GM18517 (cell line): Measurements from ENCODE around the gene OTUD4.
"Not testable (repeated sequence)": the region's sequence is repeated elsewhere in the genome, so short reads cannot be mapped to it uniquely, and the experiment has no call there.

Experiments
- ATAC-seq: cut with Tn5 transposase; IDR thresholded peaks from one replicate; pipeline ENCODE4 v1.9.1; 2021; ENCODE audit warnings: mild to moderate bottlenecking, moderate library complexity; ENCODE audit not compliant: unreplicated experiment

The OTUD4 gene, protein sequence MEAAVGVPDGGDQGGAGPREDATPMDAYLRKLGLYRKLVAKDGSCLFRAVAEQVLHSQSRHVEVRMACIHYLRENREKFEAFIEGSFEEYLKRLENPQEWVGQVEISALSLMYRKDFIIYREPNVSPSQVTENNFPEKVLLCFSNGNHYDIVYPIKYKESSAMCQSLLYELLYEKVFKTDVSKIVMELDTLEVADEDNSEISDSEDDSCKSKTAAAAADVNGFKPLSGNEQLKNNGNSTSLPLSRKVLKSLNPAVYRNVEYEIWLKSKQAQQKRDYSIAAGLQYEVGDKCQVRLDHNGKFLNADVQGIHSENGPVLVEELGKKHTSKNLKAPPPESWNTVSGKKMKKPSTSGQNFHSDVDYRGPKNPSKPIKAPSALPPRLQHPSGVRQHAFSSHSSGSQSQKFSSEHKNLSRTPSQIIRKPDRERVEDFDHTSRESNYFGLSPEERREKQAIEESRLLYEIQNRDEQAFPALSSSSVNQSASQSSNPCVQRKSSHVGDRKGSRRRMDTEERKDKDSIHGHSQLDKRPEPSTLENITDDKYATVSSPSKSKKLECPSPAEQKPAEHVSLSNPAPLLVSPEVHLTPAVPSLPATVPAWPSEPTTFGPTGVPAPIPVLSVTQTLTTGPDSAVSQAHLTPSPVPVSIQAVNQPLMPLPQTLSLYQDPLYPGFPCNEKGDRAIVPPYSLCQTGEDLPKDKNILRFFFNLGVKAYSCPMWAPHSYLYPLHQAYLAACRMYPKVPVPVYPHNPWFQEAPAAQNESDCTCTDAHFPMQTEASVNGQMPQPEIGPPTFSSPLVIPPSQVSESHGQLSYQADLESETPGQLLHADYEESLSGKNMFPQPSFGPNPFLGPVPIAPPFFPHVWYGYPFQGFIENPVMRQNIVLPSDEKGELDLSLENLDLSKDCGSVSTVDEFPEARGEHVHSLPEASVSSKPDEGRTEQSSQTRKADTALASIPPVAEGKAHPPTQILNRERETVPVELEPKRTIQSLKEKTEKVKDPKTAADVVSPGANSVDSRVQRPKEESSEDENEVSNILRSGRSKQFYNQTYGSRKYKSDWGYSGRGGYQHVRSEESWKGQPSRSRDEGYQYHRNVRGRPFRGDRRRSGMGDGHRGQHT

DNA sequence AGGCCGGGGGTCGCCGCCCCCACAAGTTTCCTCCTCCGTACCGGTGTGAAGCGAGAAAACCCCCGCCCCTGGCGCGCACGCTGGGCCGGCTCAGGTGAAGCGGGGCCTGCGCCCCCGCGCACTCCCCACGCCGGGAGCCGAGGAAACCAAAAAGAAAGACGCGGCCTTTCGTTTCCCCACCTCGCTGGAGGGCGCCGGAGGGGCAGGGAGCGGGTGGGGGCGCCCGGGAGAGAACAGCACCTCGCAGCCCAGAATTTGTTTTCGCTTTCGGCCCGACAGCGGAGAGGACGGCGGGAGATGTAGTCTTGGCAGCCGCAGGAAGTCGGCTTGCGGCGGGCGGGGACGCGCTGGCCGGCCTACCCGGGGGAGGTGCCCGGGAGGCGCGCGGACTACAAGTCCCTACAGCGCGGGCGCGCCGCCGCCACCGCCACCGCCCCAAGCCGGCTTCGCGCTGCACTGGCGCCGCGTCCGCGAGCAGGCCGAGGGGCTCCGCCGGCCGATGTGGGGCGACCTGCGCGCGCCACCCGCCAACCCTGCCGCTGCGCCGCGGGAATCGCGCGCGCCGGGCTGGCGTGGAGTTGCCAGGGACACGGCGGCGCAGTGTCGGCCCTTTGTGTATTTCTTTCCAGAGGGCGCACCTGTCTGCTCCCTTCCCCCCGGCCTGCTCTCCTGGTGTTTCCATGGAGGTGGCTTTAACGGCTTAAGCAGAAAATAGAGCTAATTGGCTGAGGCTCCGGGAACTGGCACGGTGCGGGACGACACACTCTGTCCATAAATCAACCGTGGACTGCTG, at the start of gene OTUD4:
TSS of gene OTUD4 (minus strand) at position 292 of the 793 bp plus-strand sequence. CDS start 616 bp downstream, outside the sequence.
- ATAC-seq = peak; percentile 78

DNA sequence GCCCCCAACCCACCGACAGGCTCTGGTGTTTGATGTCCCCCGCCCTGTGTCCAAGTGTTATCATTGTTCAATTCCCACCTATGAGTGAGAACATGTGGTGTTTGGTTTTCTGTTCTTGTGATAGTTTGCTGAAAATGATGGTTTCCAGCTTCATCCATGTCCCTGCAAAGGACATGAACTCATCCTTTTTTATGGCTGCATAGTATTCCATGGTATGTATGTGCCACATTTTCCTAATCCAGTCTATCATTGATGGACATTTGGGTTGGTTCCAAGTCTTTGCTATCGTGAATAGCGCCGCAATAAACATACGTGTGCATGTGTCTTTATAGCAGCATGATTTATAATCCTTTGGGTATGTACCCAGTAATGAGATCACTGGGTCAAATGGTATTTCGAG, 42.8 kb upstream of the OTUD4 start:
- ATAC-seq = not testable (repeated sequence)

DNA sequence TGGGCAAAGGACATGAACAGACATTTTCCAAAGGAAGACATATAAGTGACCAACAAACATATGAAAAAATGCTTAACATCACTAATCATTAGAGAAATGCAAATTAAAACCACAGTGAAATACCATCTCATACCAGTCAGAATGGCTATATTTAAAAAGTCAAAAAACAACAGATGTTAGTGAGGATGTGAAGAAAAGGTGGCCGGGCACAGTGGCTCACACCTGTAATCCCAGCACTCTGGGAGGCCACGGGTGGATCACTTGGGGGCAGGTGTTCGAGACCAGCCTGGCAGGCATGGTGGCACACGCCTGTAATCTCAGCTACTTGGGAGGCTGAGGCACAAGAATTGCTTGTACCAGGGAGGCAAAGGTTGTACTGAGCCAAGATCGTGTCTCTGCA, 41.1 kb upstream of the OTUD4 start:
- ATAC-seq = peak; percentile 51

DNA sequence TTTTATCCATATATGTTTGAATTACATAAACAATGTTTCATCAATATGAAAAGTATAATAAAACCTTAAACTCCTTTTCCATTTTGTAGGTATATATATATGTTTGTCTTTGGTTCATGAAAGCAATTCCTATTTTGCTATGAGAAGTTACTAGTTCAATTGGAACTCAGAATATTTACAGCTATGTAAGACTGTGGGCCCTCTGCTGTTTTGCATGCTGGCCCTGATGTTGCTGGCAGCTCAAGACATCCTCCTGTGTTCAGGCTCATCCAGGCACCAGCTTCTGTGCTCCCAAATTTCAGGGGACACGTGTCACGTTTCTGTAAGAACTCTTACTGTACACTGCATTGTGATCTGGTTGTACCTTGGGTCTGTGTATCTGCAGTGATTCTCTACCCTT, 38.7 kb upstream of the OTUD4 start:
- ATAC-seq = no peak

DNA sequence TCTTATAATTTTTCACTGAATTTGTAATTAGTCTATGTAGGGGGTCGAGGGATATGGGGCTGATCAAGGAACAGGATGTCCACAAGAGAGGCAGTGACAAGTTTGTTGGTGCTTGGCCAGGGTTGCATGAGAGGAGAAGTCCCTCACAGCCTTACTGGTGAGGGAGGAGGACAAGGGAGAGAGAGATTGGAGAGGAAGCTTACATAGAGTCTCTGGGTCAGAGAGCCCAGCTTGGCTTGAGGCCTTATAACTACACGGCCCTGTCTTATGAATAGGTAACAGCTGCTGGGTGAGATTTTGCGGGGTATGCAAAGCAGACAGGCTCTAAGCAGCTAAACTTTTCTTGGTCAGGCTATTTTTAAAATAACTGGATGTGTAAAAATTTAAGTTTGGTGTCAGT, 37.9 kb upstream of the OTUD4 start:
- ATAC-seq = peak; percentile 91

DNA sequence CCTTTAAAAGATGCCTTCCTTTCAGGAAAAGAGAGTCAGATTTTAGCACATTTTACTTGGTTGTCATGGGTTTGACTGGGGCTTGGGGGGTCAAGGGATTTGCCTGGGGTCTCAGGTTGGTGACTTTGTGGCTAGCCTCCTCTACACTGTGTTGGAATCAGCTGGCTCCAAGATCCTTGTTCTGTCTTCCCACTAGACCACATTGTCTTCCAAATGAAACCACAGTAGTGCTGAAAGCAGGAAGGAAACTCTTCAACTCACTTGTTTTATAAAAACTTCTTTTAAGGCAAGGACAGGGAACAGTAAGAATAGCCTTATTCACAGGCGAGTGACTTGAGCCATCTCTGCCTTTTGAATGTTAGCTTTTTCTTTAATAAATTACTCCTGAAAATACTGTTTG, 37.0 kb upstream of the OTUD4 start:
- no peak for ATAC-seq

DNA sequence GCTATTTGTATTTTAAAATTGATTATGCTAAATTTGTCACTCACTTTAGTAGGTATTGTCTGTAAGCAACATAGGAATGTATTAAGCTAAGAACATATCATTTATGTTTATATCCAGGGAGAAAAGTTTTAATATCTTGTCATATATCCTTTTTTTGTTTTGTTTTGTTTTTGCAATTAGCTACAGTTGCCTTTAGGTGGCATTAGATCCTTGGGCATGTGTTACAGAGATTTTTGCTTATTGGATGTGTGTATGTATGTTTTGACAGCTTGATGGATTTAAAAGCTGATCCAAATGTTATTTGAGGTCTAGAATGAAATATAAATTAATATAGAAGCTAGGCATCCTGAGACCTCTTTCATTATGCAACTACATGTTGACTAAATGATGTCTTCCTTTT, 36.1 kb upstream of the OTUD4 start:
- no peak for ATAC-seq

DNA sequence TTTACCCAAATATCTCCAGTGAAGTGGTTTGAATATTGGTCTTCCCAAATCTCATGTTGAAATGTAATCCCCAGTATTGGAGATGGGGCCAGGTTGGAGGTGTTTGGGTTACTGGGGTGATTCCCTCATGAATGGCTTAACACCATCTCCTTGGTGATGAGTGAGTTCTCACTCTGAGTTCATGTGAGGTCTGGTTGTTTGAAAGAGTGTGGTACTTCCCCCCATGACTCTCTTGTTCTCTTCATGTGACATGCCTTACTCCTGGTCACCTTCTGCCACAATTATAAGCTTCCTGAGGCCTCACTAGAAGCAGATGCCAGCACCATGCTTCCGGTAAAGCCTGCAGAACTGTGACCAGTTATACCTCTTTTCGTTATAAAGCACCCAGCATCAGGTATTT, 32.9 kb upstream of the OTUD4 start:
- ATAC-seq = no peak

DNA sequence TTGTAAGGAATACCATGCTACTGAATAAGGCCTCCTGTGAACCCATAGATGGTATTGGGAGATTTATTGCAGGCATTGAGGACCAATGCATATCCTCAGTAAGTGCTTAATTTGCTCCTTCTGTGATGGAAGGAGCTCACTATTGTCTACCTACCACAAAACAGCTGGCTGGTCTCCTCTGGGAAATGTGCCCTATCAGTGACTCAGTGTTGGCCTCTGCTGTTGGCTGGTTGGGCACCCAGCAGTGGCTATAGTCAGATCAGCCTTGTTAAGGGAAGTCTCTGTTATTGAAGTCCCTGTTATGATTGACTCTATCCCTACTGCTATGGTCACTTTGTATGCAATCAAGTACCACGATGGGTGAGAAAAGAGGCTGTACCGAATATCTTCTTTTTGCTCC, 27.5 kb upstream of the OTUD4 start:
- no peak for ATAC-seq

DNA sequence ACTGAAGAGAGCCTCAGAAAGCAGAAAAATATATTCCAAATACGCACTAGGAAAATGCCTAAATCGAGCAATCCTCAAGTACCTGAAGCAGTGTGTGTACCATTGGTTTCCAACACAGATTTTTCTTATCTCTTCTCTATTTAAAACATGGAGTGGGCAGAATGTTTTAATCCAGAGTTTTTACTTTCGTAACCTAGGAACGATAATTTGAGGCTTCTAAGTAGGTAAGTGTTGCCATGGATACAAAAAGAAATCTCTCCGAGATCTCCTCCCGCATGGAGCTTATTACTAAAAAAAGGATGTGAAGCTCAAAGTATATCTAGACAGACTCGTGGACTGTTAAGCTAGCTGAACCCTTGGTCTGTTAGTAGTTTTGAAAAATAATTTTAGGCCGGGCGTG, 23.0 kb upstream of the OTUD4 start:
- ATAC-seq = no peak

DNA sequence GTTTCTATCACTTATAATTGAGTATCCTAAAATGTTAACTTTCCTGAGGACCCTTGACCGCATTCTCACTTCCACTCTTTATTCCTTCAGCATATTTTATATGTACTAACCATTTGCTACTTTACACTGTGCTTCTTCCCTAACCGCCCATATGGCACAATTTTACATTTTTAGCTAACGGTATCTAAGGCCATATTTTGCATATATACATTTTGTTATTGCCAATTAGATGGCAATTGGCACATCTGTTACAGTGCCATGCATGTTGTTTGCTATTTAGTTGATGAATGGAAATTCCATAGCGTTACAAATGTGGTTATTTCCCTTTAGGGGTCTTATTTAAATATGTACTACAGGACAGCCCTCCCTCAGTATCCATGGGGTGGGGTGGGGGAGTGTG, 20.0 kb upstream of the OTUD4 start:
- no peak for ATAC-seq

DNA sequence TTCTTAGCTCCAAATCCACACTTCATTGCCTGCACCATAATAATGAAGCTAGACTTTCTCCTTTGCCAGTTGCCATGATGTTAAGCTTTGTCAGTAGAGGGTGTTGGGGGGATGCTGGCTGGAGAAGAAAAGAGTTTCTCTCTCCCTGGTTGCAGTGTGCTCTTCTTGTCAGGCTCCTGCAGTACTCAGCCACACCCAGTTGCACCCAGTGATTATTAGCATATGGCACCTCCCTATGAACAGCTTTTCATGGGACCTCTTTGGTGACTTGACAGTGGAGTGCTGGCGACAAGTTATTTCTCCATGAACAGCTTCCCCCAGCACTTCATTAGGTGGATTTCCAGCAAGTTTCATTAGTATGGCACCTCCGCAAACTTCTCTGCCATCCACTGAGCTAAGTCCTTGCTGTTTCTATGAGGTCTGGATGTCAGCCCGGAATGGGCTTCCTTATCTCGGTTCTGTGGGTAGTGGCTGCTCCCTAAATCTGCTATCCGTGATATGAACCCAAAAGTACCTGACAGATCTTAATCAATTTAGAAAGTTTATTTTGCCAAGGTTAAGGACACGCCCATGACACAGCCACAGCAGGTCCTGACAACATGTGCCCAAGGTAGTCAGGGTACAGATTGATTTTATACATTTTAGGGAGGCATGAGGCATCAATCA, 18.8 kb upstream of the OTUD4 start:
- no peak for ATAC-seq

DNA sequence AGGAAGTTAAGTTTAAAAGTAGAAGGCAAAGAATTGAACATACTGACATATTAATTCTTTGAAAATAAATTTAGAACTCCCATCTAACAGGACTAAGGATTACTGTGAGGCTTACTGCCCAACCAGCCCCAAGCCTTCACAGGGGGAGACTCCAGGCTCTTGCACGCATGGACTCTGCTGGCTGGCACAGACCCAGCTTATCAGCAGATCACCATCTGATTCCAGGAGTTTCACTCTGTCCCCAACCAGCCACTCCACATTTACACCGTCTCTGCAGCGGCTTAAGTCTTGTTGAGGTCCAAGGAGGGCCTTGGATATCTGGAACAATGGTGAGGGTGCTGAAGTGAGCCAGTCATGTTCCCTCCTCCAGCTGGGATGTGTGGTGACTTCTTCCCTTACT, 16.4 kb upstream of the OTUD4 start:
- no peak for ATAC-seq

DNA sequence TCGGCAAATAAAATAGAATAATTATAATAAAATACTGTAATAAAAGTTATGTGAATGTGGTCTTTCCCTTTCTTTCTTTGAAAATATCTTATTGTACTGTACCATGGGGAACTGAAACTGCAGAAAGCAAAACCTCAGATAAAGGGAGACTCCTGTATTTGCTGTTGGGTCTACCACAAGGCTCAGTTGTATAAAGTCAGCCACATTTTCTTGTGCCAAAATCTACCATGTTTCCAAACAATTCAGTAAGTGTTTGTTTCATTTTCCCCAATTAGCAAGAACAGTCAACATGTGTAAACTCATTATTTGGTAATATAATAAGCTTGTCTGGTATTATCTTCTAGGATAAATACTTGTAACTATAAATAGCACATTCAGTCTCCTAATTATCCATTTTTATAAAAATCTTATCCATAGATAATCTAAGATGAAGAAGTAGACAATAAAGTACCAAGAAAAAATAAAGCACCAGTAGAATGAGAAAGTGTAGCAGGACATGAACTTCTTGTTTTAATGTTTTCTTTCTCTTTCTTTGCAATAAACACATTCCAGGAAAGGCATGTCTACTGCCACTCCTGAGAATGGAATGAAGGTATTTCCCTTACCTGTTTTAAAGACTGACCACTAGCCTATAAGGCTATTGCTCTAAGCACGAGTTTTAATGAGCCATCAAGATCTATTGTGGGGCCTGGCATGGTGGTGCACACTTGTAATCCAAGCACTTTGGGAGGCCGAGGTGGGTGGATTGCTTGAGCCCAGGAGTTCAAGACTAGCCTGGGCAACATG, 15.0 kb upstream of the OTUD4 start:
- ATAC-seq = peak; percentile 90

DNA sequence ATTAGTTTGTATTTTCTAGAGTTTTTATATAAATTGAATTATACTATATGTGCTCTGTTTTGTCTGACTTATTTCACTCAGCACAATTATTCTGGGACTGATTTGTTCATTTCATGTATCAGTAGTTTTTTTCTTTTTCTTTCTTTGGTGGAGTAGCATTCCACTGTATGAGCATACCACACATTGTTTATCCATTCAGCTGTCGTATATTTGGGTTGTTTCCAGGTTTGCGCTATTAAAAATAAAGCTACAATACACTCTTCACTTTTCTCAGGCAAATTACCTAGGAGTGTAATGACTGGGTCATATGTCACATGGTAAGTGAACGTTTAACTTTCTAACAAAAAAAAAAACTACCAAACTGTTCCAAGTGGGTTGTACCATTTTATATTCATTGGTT, 9.6 kb upstream of the OTUD4 start:
- no peak for ATAC-seq

DNA sequence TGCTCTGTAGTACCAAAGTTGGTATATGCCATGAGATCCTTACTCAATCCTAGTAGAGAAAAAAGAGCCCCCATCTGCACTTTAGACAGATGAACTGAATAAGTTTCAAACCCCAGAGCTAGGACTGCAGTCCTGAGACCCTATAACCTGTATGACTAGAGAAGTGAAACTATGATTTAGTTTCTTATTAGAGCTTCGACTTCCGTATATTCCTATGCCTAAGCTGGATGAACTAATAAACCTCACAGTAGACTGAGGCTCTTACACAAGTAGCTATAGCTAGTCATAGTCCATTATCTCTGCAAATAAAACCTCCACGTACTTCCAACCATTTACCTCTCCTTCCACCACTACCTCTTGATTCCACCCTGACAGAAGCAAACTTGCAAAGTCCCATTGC, 6.3 kb upstream of the OTUD4 start:
- peak; percentile 92 for ATAC-seq

DNA sequence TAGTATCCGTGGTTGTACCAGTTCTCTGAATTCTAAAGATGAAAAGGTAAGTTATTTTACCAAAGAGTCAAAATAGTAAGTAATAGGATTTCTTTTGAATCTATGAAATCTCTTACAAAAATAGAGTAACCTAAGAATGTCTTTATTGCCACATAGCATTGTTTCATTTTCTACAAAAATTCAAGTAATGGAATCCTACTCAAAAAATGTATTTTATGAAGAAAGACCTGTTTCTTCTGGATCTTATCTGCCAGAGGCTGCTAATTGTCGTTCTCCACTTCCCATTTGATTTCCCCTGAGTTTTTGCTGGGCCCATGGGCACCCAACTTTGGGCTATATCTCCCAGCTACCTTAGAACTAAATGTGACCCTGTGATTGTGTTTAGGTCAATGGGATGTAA, 3.2 kb upstream of the OTUD4 start:
- no peak for ATAC-seq

DNA sequence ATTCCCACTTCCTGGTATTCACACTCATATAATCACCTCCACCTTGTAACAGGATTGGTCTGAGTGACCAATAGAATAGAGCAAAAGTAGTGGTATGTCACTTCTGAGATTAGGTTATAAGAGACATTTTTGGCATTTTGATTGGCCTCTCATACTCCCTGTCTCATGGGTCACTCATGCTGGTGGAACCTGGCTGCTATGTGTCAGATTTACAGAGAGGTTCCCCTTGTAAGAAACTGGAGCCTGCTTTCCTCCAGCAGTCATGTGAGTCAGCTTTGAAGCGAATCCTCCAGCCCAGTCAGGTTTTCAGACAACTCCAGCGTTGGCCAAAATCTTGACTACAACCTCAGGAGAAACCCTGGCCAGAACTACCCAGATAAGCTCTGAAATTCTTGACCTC, 2.6 kb upstream of the OTUD4 start:
- no peak for ATAC-seq

DNA sequence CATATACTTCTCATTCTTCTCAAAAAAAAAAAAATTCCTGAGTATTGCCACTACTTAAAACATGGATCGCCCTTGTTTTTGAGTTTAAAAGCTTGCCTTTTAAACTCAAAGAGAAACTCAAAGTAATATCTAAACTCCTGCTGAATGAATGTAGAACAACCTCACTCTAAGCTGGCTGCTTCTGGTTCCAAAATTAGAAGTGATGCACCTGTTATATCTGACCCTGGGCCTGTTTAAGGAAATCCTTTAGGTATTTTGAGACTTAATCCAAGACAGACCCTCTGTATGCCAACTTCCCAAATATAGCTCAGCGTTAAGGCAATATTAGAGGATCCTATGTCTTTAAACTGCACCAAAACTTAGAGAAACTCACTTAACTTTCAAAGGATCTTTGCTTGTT, 1.8 kb upstream of the OTUD4 start:
- no peak for ATAC-seq

DNA sequence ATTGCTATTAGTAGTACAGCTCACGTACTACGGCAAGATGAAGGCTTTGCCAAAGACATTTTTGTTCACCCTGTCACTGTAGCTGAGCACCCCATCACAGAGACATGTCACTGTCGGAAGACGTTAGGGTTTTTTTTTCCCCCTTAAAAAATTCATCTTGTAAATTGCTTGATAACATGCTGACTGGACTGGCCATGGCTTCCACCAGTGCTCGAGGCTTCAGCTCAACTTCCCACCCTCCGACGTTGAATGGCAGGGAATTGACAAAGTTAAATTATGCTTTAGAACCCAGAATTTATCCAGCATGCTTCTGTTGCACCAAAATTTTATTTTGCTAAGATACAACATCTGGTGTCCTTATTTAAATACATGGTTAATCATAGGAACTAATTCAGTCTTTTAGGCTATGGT, 707 bp upstream of the OTUD4 start:
- ATAC-seq = no peak
